Measurements from ENCODE around the gene BNIP1.

Gene BNIP1

DNA sequence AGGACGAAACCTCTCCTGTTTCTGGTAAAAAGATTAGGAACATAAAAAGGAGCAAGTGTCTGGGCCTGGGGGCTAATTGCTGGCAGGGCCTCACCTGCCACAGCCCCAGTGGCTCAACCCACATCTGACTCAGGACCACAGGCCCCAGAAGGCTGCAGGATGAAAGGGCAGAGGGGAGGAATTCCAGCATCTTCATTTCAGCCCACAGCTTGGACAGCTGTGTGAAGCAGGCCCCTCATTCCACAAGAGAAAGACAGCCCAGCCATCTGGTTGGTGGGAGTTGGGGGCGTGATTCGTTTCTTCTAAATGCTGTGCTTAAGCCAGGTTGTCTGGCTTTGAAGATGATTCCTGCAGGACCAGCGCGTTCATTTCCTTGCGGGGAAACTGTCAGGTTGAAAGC, 61.6 kb downstream of the BNIP1 start:
- WGBS, 2 donors (ENCODE audit: extremely low coverage in 2 of 2, insufficient read length in 2 of 2, insufficient replicate concordance in 1 of 2), result no CpG with 5 or more reads among the region's 6 CpGs
- Histone ChIP-seq H3K9me3 (replicated peaks in 1 of 2; ENCODE audit: control insufficient read depth in 2 of 2, insufficient read depth in 1 of 2, low read depth in 1 of 2, low read length in 2 of 2) (no peaks in the 10 kb centered on the region), H2BK12ac (ENCODE audit: low read length) (no peak overlapping the region), H2AK5ac (ENCODE audit: low read depth, low read length) (no peak overlapping the region), H3K23ac (ENCODE audit: low read depth, low read length, poor library complexity) (no peak overlapping the region), H3K27me3 (ENCODE audit: control insufficient read depth in 3 of 3, insufficient read depth in 3 of 3, low read depth in 1 of 3, low read length in 3 of 3) (peaks cover 0 to 17% (median 9%) of the 10 kb centered on the region in 3 experiments), H3K36me3 (replicated peaks in 1 of 2; ENCODE audit: control insufficient read depth in 2 of 2, insufficient read depth in 2 of 2, low read length in 2 of 2) (no peaks in the 10 kb centered on the region), H4K91ac (ENCODE audit: low read depth, low read length, poor library complexity) (no peak overlapping the region), H4K8ac (ENCODE audit: low read depth, low read length) (no peak overlapping the region), H3K4me2 (ENCODE audit: insufficient read depth, low read length, poor library complexity, severe bottlenecking) (no peak overlapping the region), H2BK120ac (ENCODE audit: low read depth, low read length) (no peak overlapping the region), H3K14ac (ENCODE audit: low read length) (no peak overlapping the region), H3K4ac (ENCODE audit: low read length) (no peak overlapping the region), H3K4me3 (ENCODE audit: low read length in 2 of 2) (no peak overlapping the region), H2BK5ac (ENCODE audit: low read length) (no peak overlapping the region), H3K9ac (ENCODE audit: low read depth, low read length, poor library complexity) (no peak overlapping the region), H3K18ac (ENCODE audit: low read length) (no peak overlapping the region), H3K4me1 (ENCODE audit: control insufficient read depth in 2 of 2, insufficient read depth in 1 of 2, low read depth in 1 of 2, low read length in 2 of 2) (peaks cover 2 to 5% of the 10 kb centered on the region in 2 donors), H2AFZ (ENCODE audit: low read length) (no peak overlapping the region), H2BK15ac (ENCODE audit: low read length) (no peak overlapping the region), H3K79me1 (ENCODE audit: low read depth, low read length) (no peaks in the 10 kb centered on the region), H3K27ac (replicated peaks; ENCODE audit: low read length) (no peak overlapping the region)
- DNase-seq (ENCODE audit: low spot score), result no peak

DNA sequence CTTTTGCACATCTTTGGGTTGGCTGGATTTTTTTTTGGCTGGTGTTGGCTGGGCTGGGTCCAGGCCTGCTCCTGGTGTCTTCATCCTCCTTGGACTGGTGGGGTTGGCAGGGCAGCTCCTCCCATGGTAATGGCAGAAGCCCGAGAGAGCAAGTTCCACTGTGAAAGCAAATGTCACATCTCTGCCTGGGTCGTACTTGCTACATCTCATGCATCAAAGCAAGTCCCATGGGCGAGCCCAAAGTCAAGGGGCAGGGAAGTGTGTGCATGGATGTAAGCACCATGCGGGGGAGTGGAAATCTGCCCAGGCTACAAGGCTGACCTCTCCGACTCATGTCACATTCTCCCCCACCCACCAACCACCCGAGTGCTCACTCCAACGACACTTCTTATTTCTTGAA, 64.0 kb downstream of the BNIP1 start:
- no peak overlapping the region for H3K14ac ChIP-seq (ENCODE audit: low read length)
- H2BK5ac ChIP-seq (ENCODE audit: low read length), result no peak overlapping the region
- no peaks in the 10 kb centered on the region for H3K79me1 ChIP-seq (ENCODE audit: low read depth, low read length)
- no CpG with 5 or more reads among the region's 7 CpGs for WGBS, 2 donors (ENCODE audit: extremely low coverage in 2 of 2, insufficient read length in 2 of 2, insufficient replicate concordance in 1 of 2)
- DNase-seq (ENCODE audit: low spot score), result no peak
- H3K4ac ChIP-seq (ENCODE audit: low read length), result no peak overlapping the region
- no peak overlapping the region for H2AK5ac ChIP-seq (ENCODE audit: low read depth, low read length)
- H3K27me3 ChIP-seq (ENCODE audit: control insufficient read depth in 3 of 3, insufficient read depth in 3 of 3, low read depth in 1 of 3, low read length in 3 of 3), result peaks cover 0 to 8% (median 0%) of the 10 kb centered on the region in 3 experiments
- no peak overlapping the region for H4K8ac ChIP-seq (ENCODE audit: low read depth, low read length)
- H3K18ac ChIP-seq (ENCODE audit: low read length), result no peak overlapping the region
- no peaks in the 10 kb centered on the region for H3K9me3 ChIP-seq (replicated peaks in 1 of 2; ENCODE audit: control insufficient read depth in 2 of 2, insufficient read depth in 1 of 2, low read depth in 1 of 2, low read length in 2 of 2)
- no peak overlapping the region for H4K91ac ChIP-seq (ENCODE audit: low read depth, low read length, poor library complexity)
- H3K4me1 ChIP-seq (ENCODE audit: control insufficient read depth in 2 of 2, insufficient read depth in 1 of 2, low read depth in 1 of 2, low read length in 2 of 2), result peaks cover 0 to 3% of the 10 kb centered on the region in 2 donors
- no peak overlapping the region for H2BK120ac ChIP-seq (ENCODE audit: low read depth, low read length)
- H3K27ac ChIP-seq (replicated peaks; ENCODE audit: low read length), result no peak overlapping the region
- H3K23ac ChIP-seq (ENCODE audit: low read depth, low read length, poor library complexity), result no peak overlapping the region
- H3K4me2 ChIP-seq (ENCODE audit: insufficient read depth, low read length, poor library complexity, severe bottlenecking), result no peak overlapping the region
- H2AFZ ChIP-seq (ENCODE audit: low read length), result no peak overlapping the region
- H3K9ac ChIP-seq (ENCODE audit: low read depth, low read length, poor library complexity), result no peak overlapping the region
- H3K4me3 ChIP-seq (ENCODE audit: low read length in 2 of 2), result peak overlapping the region in 1 of 2 donors; percentile 9
- no peaks in the 10 kb centered on the region for H3K36me3 ChIP-seq (replicated peaks in 1 of 2; ENCODE audit: control insufficient read depth in 2 of 2, insufficient read depth in 2 of 2, low read length in 2 of 2)
- no peak overlapping the region for H2BK15ac ChIP-seq (ENCODE audit: low read length)
- no peak overlapping the region for H2BK12ac ChIP-seq (ENCODE audit: low read length)

DNA sequence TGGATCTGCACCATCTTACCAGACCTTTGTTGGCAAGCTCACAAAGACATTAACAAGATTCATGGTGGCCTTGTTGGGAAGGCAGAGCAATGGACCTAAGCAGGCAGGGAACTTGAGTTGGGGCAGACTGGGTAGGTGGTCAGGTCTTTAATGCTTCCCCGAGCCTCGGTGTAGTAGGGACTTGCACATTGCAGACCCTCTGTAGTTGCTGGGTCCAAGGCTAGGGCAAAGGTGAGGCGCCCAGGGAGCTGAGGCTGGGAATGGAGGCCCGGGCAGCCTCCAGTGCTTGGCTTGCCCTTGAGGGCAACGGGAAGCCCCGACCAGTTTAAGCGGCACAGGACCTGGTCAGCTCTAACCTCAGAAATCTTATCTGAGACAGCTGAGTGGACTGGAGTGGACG, 66.5 kb downstream of the BNIP1 start:
- DNase-seq (ENCODE audit: low spot score), result no peak
- no peak overlapping the region for H2AFZ ChIP-seq (ENCODE audit: low read length)
- no peak overlapping the region for H3K18ac ChIP-seq (ENCODE audit: low read length)
- no peak overlapping the region for H3K23ac ChIP-seq (ENCODE audit: low read depth, low read length, poor library complexity)
- no peak overlapping the region for H2BK5ac ChIP-seq (ENCODE audit: low read length)
- no peak overlapping the region for H2BK12ac ChIP-seq (ENCODE audit: low read length)
- H3K27ac ChIP-seq (replicated peaks; ENCODE audit: low read length), result no peak overlapping the region
- no CpG with 5 or more reads among the region's 8 CpGs for WGBS, 2 donors (ENCODE audit: extremely low coverage in 2 of 2, insufficient read length in 2 of 2, insufficient replicate concordance in 1 of 2)
- no peak overlapping the region for H3K9ac ChIP-seq (ENCODE audit: low read depth, low read length, poor library complexity)
- no peak overlapping the region for H2AK5ac ChIP-seq (ENCODE audit: low read depth, low read length)
- H3K4ac ChIP-seq (ENCODE audit: low read length), result no peak overlapping the region
- no peak overlapping the region for H3K4me2 ChIP-seq (ENCODE audit: insufficient read depth, low read length, poor library complexity, severe bottlenecking)
- H4K91ac ChIP-seq (ENCODE audit: low read depth, low read length, poor library complexity), result no peak overlapping the region
- H2BK120ac ChIP-seq (ENCODE audit: low read depth, low read length), result no peak overlapping the region
- H2BK15ac ChIP-seq (ENCODE audit: low read length), result no peak overlapping the region
- H3K27me3 ChIP-seq (ENCODE audit: control insufficient read depth in 3 of 3, insufficient read depth in 3 of 3, low read depth in 1 of 3, low read length in 3 of 3), result peaks cover 0 to 8% (median 0%) of the 10 kb centered on the region in 3 experiments
- no peak overlapping the region for H4K8ac ChIP-seq (ENCODE audit: low read depth, low read length)
- H3K4me1 ChIP-seq (ENCODE audit: control insufficient read depth in 2 of 2, insufficient read depth in 1 of 2, low read depth in 1 of 2, low read length in 2 of 2), result peaks cover 0 to 2% of the 10 kb centered on the region in 2 donors
- no peaks in the 10 kb centered on the region for H3K79me1 ChIP-seq (ENCODE audit: low read depth, low read length)
- H3K9me3 ChIP-seq (replicated peaks in 1 of 2; ENCODE audit: control insufficient read depth in 2 of 2, insufficient read depth in 1 of 2, low read depth in 1 of 2, low read length in 2 of 2), result no peaks in the 10 kb centered on the region
- H3K14ac ChIP-seq (ENCODE audit: low read length), result no peak overlapping the region
- H3K4me3 ChIP-seq (ENCODE audit: low read length in 2 of 2), result no peak overlapping the region
- H3K36me3 ChIP-seq (replicated peaks in 1 of 2; ENCODE audit: control insufficient read depth in 2 of 2, insufficient read depth in 2 of 2, low read length in 2 of 2), result no peaks in the 10 kb centered on the region

DNA sequence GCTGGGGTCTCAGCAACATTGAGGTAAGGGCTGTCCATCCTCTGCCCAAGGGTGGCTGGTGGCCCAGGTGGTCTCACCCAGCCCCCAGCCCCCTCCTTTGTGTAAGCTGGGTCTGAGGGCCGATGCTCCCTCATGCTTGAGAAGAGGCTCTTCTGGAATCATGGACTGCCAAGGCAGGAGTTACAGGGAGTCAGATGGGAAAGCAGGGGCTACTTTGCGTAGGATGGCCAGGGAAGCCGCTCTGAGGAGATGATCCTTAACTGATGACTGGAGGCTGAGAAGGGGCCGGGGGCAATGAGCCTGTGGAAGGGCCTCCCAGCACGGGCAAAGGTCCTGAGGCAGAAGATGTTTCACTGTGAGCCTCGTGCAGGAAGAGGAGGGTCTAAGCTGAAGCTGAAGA, 67.0 kb downstream of the BNIP1 start:
- Histone ChIP-seq H3K18ac (ENCODE audit: low read length) (no peak overlapping the region), H3K27me3 (ENCODE audit: control insufficient read depth in 3 of 3, insufficient read depth in 3 of 3, low read depth in 1 of 3, low read length in 3 of 3) (peaks cover 0 to 4% (median 0%) of the 10 kb centered on the region in 3 experiments), H2AFZ (ENCODE audit: low read length) (no peak overlapping the region), H3K9me3 (replicated peaks in 1 of 2; ENCODE audit: control insufficient read depth in 2 of 2, insufficient read depth in 1 of 2, low read depth in 1 of 2, low read length in 2 of 2) (no peaks in the 10 kb centered on the region), H3K79me1 (ENCODE audit: low read depth, low read length) (no peaks in the 10 kb centered on the region), H3K23ac (ENCODE audit: low read depth, low read length, poor library complexity) (no peak overlapping the region), H3K4ac (ENCODE audit: low read length) (no peak overlapping the region), H3K4me3 (ENCODE audit: low read length in 2 of 2) (no peak overlapping the region), H4K8ac (ENCODE audit: low read depth, low read length) (no peak overlapping the region), H4K91ac (ENCODE audit: low read depth, low read length, poor library complexity) (no peak overlapping the region), H2BK5ac (ENCODE audit: low read length) (no peak overlapping the region), H3K27ac (replicated peaks; ENCODE audit: low read length) (no peak overlapping the region), H2BK15ac (ENCODE audit: low read length) (no peak overlapping the region), H3K36me3 (replicated peaks in 1 of 2; ENCODE audit: control insufficient read depth in 2 of 2, insufficient read depth in 2 of 2, low read length in 2 of 2) (no peaks in the 10 kb centered on the region), H3K4me1 (ENCODE audit: control insufficient read depth in 2 of 2, insufficient read depth in 1 of 2, low read depth in 1 of 2, low read length in 2 of 2) (no peaks in the 10 kb centered on the region), H3K9ac (ENCODE audit: low read depth, low read length, poor library complexity) (peak overlapping the region; percentile 56), H2BK120ac (ENCODE audit: low read depth, low read length) (no peak overlapping the region), H3K4me2 (ENCODE audit: insufficient read depth, low read length, poor library complexity, severe bottlenecking) (no peak overlapping the region), H3K14ac (ENCODE audit: low read length) (no peak overlapping the region), H2BK12ac (ENCODE audit: low read length) (no peak overlapping the region), H2AK5ac (ENCODE audit: low read depth, low read length) (no peak overlapping the region)
- no peak for DNase-seq (ENCODE audit: low spot score)
- no CpG with 5 or more reads among the region's 6 CpGs for WGBS, 2 donors (ENCODE audit: extremely low coverage in 2 of 2, insufficient read length in 2 of 2, insufficient replicate concordance in 1 of 2)
